GM20431 (cell line): Measurements from ENCODE around the gene ZNF74.
"Not testable (repeated sequence)": the region's sequence is repeated elsewhere in the genome, so short reads cannot be mapped to it uniquely, and the experiment has no call there.

Source experiments
- in situ Hi-C: fragments of 300-500 bp; cut with MseI, MboI; formaldehyde crosslinking; loops from one replicate; pipeline ENCODE4 v1.15.0; 2020; ENCODE audit warnings: low sequenced_read_pairs; ENCODE audit not compliant: unreplicated experiment

Gene ZNF74

GRCh38 chr22:20374130-20374529, 19.8 kb upstream of the ZNF74 start:
- in situ Hi-C loops: not testable (repeated sequence)

GRCh38 chr22:20376281-20376680, 17.7 kb upstream of the ZNF74 start:
- in situ Hi-C loops: not testable (repeated sequence)

DNA sequence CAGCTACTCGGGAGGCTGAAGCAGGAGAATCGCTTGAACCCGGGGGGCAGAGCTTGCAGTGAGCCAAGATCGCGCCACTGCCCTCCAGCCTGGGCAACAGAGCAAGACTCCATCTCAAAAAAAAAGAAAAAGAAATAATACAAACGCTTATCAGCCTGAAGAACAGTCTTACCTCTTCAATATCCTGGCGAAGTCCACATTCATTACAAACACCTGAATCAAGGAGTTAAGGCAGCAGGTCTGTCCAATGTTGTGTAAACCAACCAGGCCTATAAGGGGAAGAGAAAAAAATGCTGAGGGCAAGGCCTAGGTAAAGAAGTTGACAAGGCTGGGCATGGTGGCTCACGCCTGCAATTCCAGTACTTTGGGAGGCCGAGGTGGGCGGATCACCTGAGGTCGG, 17.0 kb upstream of the ZNF74 start:
- in situ Hi-C loops: not testable (repeated sequence)

GRCh38 chr22:20378110-20378509, 15.8 kb upstream of the ZNF74 start:
- in situ Hi-C loops: no loop called here

DNA sequence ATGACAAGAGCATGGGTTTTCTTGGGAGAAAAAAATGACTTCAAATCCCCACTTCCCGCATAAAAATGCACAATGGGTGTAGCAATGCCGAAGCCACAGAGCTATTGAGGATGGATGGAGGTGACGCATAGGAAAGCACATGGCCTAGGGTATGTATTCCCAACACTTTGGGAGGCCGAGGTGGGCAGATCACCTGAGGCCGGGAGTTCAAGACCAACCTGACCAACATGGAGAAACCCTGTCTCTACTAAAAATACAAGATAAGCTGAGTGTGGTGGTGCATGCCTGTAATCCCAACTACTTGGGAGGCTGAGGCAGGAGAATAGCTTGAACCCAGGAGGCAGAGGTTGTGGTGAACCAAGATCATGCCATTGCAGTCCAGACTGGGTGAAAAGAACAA, 15.3 kb upstream of the ZNF74 start:
- in situ Hi-C loops: not testable (repeated sequence)

DNA sequence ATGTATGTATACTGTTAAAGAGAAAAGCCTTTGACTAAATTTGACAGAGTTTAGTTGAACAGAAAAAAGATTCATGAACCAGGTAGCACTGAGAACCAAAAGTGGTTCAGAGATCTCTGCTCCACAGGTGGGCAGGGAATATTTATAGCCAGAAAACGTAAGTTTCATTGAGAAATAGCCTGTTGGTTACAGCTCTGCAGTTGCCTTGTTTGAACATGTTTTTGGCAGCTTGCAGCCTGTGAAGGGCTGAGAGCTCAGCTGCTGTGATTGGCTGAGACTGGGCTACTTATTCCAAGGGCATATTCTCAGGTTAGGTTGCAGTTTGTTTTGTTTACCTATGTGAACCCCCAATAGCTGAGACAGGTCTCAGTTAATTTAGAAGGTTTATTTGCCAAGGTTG, 13.5 kb upstream of the ZNF74 start:
- in situ Hi-C loops: no loop called here

DNA sequence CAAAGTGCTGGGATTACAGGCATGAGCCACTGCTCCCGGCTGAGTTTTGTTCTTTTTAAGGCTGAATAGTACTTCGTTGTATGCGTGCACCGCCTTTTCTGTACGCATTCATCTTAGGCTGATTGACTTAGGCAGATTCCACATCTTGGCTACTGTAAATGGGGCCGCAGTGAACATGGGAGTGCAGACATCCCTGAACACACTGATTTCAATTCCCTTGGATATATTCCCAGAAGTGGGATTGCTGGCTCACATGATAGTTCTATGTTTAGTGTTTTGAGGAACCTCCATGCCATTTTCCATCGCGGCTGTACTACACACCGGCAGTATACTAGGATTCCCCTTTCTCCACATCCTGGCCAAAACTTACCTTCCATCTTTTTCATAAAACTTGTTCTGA, 10.4 kb upstream of the ZNF74 start:
- in situ Hi-C loops: no loop called here

- in situ Hi-C loops: no loop called here
Observed at GRCh38 chr22:20384171-20384570, 9.8 kb upstream of the ZNF74 start.

DNA sequence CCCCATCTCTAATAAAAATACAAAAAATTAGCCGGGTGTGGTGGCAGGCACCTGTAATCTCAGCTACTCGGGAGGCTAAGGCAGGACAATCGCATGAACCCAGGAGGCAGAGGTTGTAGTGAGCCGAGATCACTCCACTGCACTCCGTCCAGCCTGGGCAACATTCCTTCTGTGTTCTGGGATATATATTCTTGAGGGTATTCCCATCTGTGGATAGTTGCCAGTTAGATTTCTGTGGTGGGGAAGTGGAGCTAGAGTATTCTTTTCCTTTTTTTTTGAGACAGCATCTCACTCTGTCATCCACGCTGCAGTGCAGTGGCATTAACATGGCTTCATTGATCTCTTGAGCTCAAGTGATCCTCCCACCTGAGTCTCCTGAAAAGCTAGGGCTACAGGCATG, 9.1 kb upstream of the ZNF74 start:
- in situ Hi-C loops: no loop called here

- in situ Hi-C loops: no loop called here
Observed at GRCh38 chr22:20386336-20386735, 7.6 kb upstream of the ZNF74 start.

DNA sequence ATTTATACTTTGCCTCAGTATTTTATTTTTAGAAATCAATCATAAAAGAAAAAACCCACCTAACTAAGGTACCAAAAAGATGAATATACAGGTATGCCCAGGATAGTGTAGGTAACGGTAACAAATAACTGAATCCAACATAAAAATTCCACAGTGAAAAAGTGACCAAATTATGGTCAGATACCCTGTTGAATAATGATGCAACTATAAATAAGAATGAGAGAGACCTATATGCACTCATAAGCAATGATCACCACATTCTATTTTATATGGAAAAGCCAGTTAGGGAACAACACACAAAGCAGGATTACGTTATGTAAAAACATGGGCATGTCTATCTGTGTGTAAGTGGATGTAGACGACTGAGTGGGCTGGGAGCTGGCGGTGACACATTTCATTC, 7.0 kb upstream of the ZNF74 start:
- in situ Hi-C loops: no loop called here

DNA sequence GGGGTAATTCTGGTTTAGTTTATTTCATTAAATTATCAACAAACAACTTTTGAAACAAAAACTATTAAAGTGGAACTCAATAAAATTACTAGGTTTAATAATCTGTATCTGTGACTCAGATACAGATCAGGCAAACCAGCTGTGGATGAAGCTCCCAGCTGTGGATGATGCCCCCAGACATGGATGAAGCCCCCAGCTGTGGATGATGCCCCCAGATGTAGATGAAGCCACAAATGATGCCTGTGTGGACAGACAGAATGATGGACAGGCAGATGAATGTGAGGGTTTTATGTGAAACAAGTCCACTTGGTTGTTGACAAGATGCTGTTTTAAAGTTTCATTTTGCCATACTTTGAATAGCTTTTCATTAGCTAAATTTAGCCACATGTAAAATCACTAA, 5.8 kb upstream of the ZNF74 start:
- in situ Hi-C loops: no loop called here

DNA sequence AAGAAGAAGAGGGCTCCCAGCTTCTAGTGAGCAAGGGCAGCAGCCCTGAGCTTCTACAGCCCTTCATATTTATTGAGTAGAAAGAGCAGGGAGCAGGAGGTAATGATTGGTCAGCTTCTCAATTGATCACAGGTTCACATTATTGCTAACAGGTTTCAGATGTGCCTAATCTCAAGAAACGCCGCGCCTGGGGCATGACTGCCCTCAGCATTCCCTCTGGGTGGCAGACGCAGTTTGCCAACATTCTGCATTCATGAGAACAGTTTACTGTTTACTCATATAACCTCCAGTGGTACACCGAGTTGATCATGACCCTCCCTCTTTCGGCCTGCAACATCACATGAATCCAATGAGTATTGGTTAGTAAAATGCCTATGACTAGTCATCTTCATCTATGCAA, 4.7 kb upstream of the ZNF74 start:
- in situ Hi-C loops: no loop called here

DNA sequence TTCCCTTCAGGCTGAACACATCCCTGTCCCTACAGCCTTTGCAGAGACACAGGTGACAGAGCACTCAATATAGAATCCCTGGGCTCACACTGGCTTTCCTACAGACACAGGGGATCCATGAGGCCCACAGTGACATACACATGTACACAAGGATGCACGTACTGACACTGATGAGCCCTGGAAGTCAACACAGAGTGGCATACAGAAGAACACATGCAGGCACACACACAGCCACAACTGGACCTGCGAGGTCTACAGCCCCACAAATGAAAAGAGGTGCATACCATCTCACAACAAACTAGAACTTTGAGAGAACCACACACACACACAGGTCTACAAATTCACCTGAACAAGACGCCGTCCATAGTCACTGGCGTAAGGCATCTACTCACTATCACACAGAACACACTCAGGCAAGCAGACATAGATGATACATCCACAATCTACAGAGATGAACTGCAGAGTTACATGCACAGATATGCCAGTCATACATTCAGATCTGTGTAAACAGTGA, 3.5 kb upstream of the ZNF74 start:
- in situ Hi-C loops: no loop called here

DNA sequence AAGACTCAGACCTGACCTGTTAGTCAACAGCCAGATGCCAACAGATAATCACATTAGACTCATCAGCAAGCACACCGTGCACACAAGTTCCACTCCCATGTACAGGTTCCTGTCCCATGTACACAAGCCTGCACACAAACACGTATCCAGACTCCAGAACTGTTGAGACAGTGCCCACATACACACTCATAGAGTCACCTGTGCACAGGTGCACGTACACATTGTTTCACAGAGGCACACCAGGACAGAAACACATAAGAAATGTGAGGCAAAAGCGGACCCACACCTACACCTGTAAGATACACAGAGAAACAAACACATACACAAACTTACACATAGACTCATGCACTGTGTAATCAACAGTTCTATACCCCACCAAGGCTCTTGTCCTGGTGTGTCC, 2.7 kb upstream of the ZNF74 start:
- in situ Hi-C loops: no loop called here

GRCh38 chr22:20392365-20392881, 1.5 kb upstream of the ZNF74 start:
- in situ Hi-C loops: not testable (repeated sequence)

GRCh38 chr22:20392983-20393704, 807 bp upstream of the ZNF74 start:
- in situ Hi-C loops: no loop called here

- in situ Hi-C loops: no loop called here
Observed at GRCh38 chr22:20395181-20395906, 1.4 kb downstream of the ZNF74 start.

DNA sequence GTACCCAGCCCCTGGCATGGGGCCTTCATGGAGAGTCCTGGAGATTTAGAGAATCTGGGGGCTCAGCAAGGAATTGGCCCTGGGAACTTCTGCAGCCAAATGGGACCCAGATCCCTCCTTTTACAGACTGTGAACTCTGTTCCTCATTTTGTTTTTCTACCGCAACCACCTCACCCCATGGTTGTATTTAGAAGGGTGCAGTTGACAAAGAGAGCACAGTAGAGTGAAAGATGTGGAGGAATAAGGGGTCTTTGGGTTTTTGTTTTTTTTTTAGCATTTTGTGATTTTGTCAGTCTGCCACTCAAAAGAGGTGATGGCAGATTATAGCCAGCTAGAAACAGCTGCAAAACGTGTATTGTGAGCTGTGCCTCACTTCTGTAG, 1.9 kb downstream of the ZNF74 start:
- in situ Hi-C loops: no loop called here

DNA sequence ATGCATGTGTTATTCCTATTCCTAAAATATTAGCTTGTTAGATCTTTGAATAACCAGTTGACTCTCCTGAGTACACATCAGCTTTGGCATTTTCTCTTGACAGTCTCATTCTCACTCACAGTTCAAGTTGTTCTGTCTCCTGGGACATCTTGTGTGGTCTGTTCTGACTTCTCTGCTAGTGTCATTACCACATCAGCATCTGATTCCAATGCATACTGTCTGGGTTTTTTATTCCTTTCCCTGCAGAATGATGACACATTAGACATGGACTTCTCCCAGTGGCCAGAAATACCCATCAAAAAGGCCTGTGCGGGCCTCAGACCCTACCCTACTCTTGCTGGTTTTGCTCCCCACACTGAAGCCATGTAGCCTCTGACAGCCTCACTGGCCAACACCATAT, 2.7 kb downstream of the ZNF74 start:
- in situ Hi-C loops: no loop called here

GRCh38 chr22:20397498-20397897, 3.5 kb downstream of the ZNF74 start:
- in situ Hi-C loops: no loop called here
